Left lung (tissue), 10 donors: Measurements from ENCODE around the gene LRRC42. TPM values are rescaled to one million over a fixed set of nuclear protein-coding genes. Genes with fewer than 3 reads are reported as not detected.

ENCODE experiments used
- ATAC-seq: fragments of 200-7000 bp; cut with Tn5 transposase; one replicate; pipeline ENCODE4 v1.9.1; 2020; ENCODE audit warnings: moderate library complexity
- DNase-seq, 4 donors: peaks; one replicate each; pipeline ENCODE4 v3.0.0-alpha.2; 2013 to 2020
- H3K27ac ChIP-seq, 2 donors: fragments of 200-600 bp; sonication (generic) in 1 of 2; one replicate each; pipeline versions ENCODE4 v1.5.0 to v1.8.0; 2020 to 2021
- H3K27me3 ChIP-seq, 2 donors: fragments of 200-600 bp; sonication (generic) in 1 of 2; one replicate each; pipeline versions ENCODE4 v1.5.0 to v1.8.0; 2020 to 2021
- H3K36me3 ChIP-seq, 2 donors: fragments of 200-600 bp; sonication (generic) in 1 of 2; one replicate each; pipeline versions ENCODE4 v1.5.0 to v1.8.0; 2020 to 2021
- H3K4me1 ChIP-seq, 2 donors: fragments of 200-600 bp; one replicate each; pipeline ENCODE4 v1.8.0; 2021
- H3K4me3 ChIP-seq, 2 donors: fragments of 200-600 bp; sonication (generic) in 1 of 2; one replicate each; pipeline versions ENCODE4 v1.5.0 to v1.8.0; 2020 to 2021; ENCODE audit warnings: mild to moderate bottlenecking in 1 of 2
- H3K9me3 ChIP-seq, 2 donors: fragments of 200-600 bp; sonication (generic) in 1 of 2; one replicate each; pipeline versions ENCODE4 v1.5.0 to v1.8.0; 2020 to 2021
- intact Hi-C, 2 donors: fragments of 100-400 bp; cut with DNase I; formaldehyde crosslinking; loops; one replicate each; pipeline versions ENCODE4 v1.11.2 to v1.14.2; 2022
- polyA plus RNA-seq, 6 donors: library from polyadenylated mRNA; unstranded; fragments of 120-200 nt; gene quantifications; one replicate each; pipeline ENCODE4 v1.2.1, GENCODE V29; 2013; ENCODE audit not compliant: insufficient read length in 6 of 6
- total RNA-seq, 2 donors: library from RNA; stranded (reverse); fragmentation: NEBNext Ultra II Directional; extraction: Animal tissue kit (Norgen Biotek cat#: 25700); gene quantifications; one replicate each; pipeline ENCODE4 v1.2.1, GENCODE V29; 2021
- TF ChIP-seq, protein P1 (sequence below), 2 donors: fragments of 200-600 bp; sonication (generic) in 1 of 2; IDR thresholded peaks; one replicate each; pipeline versions ENCODE4 v1.5.0 to v1.8.0; 2021; ENCODE audit warnings: antibody characterized with exemption in 2 of 2
- donor health status: DM: no; HTN: yes; CAD: no.
- donor health status: DM: no; HTN: no; CAD: no.

LRRC42 gene
- total and polyA plus RNA-seq, 8 donors: 18.0 to 43.2 (median 35.2) TPM

DNA sequence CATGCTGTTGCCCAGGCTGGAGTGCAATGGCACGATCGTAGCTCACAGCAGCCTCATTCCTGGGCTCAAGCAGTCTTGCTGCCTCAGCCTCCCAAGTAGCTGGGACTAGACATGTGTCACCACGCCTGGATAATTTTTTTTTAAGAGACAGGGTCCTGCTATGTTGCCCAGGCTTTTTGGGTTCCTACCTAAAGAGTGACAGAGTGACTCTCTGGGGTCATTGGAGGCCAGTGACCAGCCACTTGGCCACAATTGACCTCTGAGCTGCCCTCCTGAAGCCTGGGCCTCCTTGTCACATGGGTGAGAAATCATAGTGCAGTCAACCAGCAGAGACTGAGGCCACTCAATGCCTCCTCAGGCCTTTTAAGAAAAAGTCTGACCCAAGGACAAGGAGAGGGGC, 46.4 kb upstream of the LRRC42 start:
- TF ChIP-seq, protein P1, sequence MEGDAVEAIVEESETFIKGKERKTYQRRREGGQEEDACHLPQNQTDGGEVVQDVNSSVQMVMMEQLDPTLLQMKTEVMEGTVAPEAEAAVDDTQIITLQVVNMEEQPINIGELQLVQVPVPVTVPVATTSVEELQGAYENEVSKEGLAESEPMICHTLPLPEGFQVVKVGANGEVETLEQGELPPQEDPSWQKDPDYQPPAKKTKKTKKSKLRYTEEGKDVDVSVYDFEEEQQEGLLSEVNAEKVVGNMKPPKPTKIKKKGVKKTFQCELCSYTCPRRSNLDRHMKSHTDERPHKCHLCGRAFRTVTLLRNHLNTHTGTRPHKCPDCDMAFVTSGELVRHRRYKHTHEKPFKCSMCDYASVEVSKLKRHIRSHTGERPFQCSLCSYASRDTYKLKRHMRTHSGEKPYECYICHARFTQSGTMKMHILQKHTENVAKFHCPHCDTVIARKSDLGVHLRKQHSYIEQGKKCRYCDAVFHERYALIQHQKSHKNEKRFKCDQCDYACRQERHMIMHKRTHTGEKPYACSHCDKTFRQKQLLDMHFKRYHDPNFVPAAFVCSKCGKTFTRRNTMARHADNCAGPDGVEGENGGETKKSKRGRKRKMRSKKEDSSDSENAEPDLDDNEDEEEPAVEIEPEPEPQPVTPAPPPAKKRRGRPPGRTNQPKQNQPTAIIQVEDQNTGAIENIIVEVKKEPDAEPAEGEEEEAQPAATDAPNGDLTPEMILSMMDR (IDR thresholded peaks at IDR 0.05): no peak
- H3K36me3 ChIP-seq: no peaks in the 10 kb centered on the region
- DNase-seq: no peak
- no peak overlapping the region for H3K27ac ChIP-seq
- H3K27me3 ChIP-seq: no peaks in the 10 kb centered on the region
- ATAC-seq: no peak
- intact Hi-C loops: no loop called here
- H3K9me3 ChIP-seq: no peaks in the 10 kb centered on the region
- H3K4me1 ChIP-seq: peaks cover 0 to 15% of the 10 kb centered on the region in 2 donors
- no peak overlapping the region for H3K4me3 ChIP-seq

DNA sequence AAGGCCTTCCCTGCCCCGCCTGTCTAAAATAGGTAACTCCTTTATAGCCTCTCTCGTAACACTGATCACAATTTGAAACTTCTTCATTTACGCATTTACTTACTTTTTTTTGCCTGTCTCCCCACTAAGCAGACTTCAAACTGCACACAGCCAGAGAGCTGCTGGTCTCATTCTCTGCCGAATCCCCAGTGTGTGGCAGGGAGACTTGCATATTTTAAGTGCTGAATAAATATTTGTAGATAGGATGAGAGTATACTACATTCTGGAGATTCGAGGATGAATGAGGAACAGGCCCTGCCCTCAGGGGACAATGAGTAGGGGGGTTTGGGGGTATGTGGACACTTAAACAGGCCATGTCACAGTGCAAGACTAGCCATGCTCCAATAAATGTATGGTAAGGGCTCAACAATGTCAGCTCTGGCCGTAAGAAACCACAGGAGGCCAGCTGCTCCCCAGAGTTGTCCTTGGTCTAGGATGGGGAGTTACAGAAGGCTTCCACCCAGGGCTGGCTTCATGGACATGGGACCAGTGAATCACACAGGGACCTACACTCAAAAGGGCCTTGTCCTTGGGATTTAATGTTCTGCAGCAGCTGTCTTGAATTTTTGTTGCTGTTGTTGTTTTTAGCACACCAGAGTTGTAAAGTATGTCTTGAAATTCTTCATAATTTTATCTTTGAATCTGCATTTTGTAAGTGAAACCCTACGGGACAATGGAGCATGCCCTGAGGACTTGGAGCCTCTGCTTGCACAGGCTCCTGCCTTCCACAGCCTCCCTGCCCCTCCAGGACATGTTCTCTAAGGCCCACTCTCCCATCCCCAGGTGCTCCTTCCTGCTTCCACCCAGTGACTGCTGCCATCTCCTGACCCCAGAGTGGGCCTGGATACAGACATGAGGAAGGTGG, 43.7 kb upstream of the LRRC42 start:
- DNase-seq: no peak
- intact Hi-C loops: no loop called here
- H3K36me3 ChIP-seq: no peaks in the 10 kb centered on the region
- H3K27me3 ChIP-seq: no peaks in the 10 kb centered on the region
- H3K27ac ChIP-seq: no peak overlapping the region
- H3K4me1 ChIP-seq: peaks cover 0 to 8% of the 10 kb centered on the region in 2 donors
- no peaks in the 10 kb centered on the region for H3K9me3 ChIP-seq
- ATAC-seq: peak; percentile 62
- no peak overlapping the region for H3K4me3 ChIP-seq
- TF ChIP-seq, protein P1 (IDR thresholded peaks at IDR 0.05): no peak

DNA sequence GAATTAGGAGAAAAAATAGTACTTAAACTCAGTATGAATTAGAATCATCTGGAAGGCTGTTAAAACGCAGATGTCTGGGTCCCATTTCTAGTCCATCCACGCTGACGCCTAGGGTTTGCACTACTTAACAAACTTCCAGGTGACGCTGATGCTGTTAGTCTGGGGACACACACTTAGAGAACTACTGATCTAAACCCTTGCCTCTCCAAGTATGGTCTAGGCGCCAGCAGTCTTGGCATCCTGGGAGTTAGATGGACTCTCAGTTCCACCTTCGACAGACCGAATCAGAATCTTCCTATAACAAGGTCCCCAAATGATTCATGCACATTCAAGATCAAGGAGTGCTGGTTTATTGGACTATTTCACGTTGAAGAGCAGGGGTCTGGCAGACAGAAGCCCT, 40.6 kb upstream of the LRRC42 start:
- Histone ChIP-seq H3K36me3 (no peaks in the 10 kb centered on the region), H3K27me3 (no peaks in the 10 kb centered on the region), H3K27ac (no peak overlapping the region), H3K4me3 (no peak overlapping the region), H3K9me3 (no peaks in the 10 kb centered on the region), H3K4me1 (no peaks in the 10 kb centered on the region)
- TF ChIP-seq, protein P1 (IDR thresholded peaks at IDR 0.05): no peak
- no peak for DNase-seq
- no peak for ATAC-seq
- intact Hi-C loops: no loop called here

DNA sequence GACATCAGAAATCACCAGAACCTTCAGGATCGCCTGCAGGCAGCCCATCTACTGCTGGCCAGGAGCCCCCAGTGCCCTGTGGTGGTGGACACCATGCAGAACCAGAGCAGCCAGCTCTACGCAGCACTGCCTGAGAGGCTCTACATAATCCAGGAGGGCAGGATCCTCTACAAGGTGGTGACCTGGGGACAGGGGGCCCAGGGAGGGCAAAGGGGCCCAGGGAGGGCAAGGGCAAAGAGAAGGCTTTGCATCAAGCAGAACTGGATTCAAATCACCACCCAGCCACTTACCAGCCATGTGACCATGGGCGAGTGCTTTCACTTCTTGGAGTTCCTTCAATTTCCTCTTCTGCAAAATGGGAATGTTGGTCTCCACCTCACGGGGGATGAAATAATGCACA, 40.0 kb upstream of the LRRC42 start:
- TF ChIP-seq, protein P1 (IDR thresholded peaks at IDR 0.05): no peak
- H3K4me1 ChIP-seq: no peaks in the 10 kb centered on the region

DNA sequence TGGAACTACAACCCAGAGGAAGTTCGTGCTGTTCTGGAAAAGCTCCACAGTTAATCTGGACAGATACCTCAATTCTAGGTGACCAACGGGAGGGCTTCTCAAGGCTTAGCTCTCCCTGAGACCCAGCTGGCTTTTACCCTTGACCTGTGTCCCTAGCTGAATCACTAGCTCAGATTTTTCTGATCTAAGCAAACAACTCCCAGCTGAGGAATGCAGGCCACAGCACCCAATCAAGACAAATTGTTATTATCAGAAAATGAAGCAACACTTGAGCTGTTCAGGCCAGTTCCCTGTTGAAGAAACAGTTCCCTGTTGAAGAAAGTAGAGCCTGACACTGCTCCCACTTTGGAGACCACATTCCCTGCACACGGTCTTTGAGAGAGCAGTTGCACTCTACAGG, 36.2 kb upstream of the LRRC42 start:
- intact Hi-C loops: no loop called here
- no peak for DNase-seq
- no peak overlapping the region for H3K27ac ChIP-seq
- H3K4me1 ChIP-seq: no peaks in the 10 kb centered on the region
- H3K9me3 ChIP-seq: no peaks in the 10 kb centered on the region
- TF ChIP-seq, protein P1 (IDR thresholded peaks at IDR 0.05): no peak
- ATAC-seq: peak; percentile 63
- H3K36me3 ChIP-seq: peaks cover 0 to 10% of the 10 kb centered on the region in 2 donors
- H3K27me3 ChIP-seq: no peaks in the 10 kb centered on the region
- no peak overlapping the region for H3K4me3 ChIP-seq

More for the DNA sequence above, 40.0 kb upstream of the LRRC42 start:
- Histone ChIP-seq H3K27ac (no peak overlapping the region), H3K27me3 (no peaks in the 10 kb centered on the region), H3K36me3 (no peaks in the 10 kb centered on the region), H3K4me3 (no peak overlapping the region), H3K9me3 (no peaks in the 10 kb centered on the region)
- DNase-seq (no peak), ATAC-seq (no peak)
- intact Hi-C loops: no loop called here
